SJCRH30 (cell line): Measurements from ENCODE around the gene RHOF. TPM values are rescaled to one million over a fixed set of nuclear protein-coding genes. Genes with fewer than 3 reads are reported as not detected.
"Not testable (repeated sequence)": the region's sequence is repeated elsewhere in the genome, so short reads cannot be mapped to it uniquely, and the experiment has no call there.

ENCODE experiments used
- DNase-seq, 2 experiments: peaks; one replicate each; pipeline ENCODE4 v3.0.0-alpha.2; 2015 to 2020
- H3K27ac ChIP-seq: fragments of 250-450 bp; sonication (Bioruptor Pico); 2 replicates; pipeline ENCODE4 v1.5.1; 2020; ENCODE audit warnings: mild to moderate bottlenecking, moderate library complexity
- H3K27me3 ChIP-seq: fragments of 250-450 bp; sonication (Bioruptor Pico); 2 replicates; pipeline ENCODE4 v1.5.1; 2020; ENCODE audit warnings: mild to moderate bottlenecking, moderate library complexity
- H3K36me3 ChIP-seq: fragments of 250-450 bp; sonication (Bioruptor Pico); 2 replicates; pipeline ENCODE4 v1.5.1; 2020; ENCODE audit warnings: mild to moderate bottlenecking, moderate library complexity
- H3K4me1 ChIP-seq: fragments of 250-450 bp; sonication (Bioruptor Pico); 2 replicates; pipeline ENCODE4 v1.5.1; 2020; ENCODE audit warnings: mild to moderate bottlenecking, moderate library complexity
- H3K4me3 ChIP-seq: fragments of 250-450 bp; sonication (Bioruptor Pico); 2 replicates; pipeline ENCODE4 v1.5.1; 2020; ENCODE audit warnings: mild to moderate bottlenecking, moderate library complexity
- H3K9me3 ChIP-seq: fragments of 250-450 bp; sonication (Bioruptor Pico); replicated peaks from 2 replicates; pipeline ENCODE4 v1.5.1; 2020; ENCODE audit warnings: mild to moderate bottlenecking, moderate library complexity
- total RNA-seq: library from RNA; depleted of rRNA; stranded (reverse); fragments of >200 nt; shearing (Covaris generic); gene quantifications from 2 replicates; pipeline ENCODE4 v1.2.3, GENCODE V29; 2014

Gene RHOF
- total RNA-seq, 1 experiment from 2014 or later: 5.2 TPM

GRCh38 chr12:121769297-121769830 is 24.1 kb downstream of the RHOF start:
- no peaks in the 10 kb centered on the region for H3K9me3 ChIP-seq
- H3K4me3 ChIP-seq: no peak overlapping the region
- H3K36me3 ChIP-seq: no peaks in the 10 kb centered on the region
- H3K4me1 ChIP-seq: peaks cover 21% of the 10 kb centered on the region
- DNase-seq: no peak
- no peak overlapping the region for H3K27ac ChIP-seq
- no peaks in the 10 kb centered on the region for H3K27me3 ChIP-seq

- peaks cover 18% of the 10 kb centered on the region for H3K4me1 ChIP-seq
- no peaks in the 10 kb centered on the region for H3K9me3 ChIP-seq
- no peaks in the 10 kb centered on the region; the same call in 1 of the 2 replicates for H3K36me3 ChIP-seq
- H3K4me3 ChIP-seq: no peak overlapping the region
- H3K27me3 ChIP-seq: no peaks in the 10 kb centered on the region
- no peak overlapping the region for H3K27ac ChIP-seq
- DNase-seq: no peak
These were observed 25.9 kb downstream of the RHOF start for GRCh38 chr12:121767525-121768016.

- Histone ChIP-seq H3K4me3 (no peak overlapping the region), H3K36me3 (peaks cover 2% of the 10 kb centered on the region; the same call in 1 of the 2 replicates)
- peak in 1 of 2 experiments; percentile 42 for DNase-seq
These were observed 27.0 kb downstream of the RHOF start for GRCh38 chr12:121766290-121767039.

DNA sequence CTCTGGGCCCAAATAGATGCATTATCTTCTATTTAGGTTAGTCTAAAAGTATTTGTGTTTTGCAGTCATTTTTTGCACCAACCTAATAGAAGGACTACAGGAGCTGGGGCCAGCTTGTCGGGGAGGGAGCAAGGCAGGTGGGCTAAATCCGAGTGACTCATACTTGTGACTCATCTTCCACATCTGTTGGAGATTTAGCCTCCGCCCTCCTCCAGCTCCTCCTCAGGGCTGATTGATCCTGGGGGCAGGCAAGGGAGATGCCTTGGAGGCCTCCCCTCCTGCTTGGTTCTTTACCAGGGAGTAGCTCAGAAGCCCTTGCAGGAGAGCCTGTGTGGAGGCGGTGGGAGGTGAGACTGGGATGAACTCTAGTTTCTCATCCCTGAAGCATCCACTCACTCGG is 27.9 kb downstream of the RHOF start:
- Histone ChIP-seq H3K27me3 (no peaks in the 10 kb centered on the region), H3K4me3 (no peak overlapping the region), H3K4me1 (peaks cover 18% of the 10 kb centered on the region), H3K9me3 (no peaks in the 10 kb centered on the region), H3K27ac (peak overlapping the region; percentile 44), H3K36me3 (peaks cover 2% of the 10 kb centered on the region; the same call in 1 of the 2 replicates)
- peak; percentile 86 to 91 for DNase-seq

More at GRCh38 chr12:121766290-121767039, 27.0 kb downstream of the RHOF start:
- Histone ChIP-seq H3K9me3 (no peaks in the 10 kb centered on the region), H3K4me1 (peaks cover 18% of the 10 kb centered on the region), H3K27ac (no peak overlapping the region; the same call in 1 of the 2 replicates), H3K27me3 (no peaks in the 10 kb centered on the region)

DNA sequence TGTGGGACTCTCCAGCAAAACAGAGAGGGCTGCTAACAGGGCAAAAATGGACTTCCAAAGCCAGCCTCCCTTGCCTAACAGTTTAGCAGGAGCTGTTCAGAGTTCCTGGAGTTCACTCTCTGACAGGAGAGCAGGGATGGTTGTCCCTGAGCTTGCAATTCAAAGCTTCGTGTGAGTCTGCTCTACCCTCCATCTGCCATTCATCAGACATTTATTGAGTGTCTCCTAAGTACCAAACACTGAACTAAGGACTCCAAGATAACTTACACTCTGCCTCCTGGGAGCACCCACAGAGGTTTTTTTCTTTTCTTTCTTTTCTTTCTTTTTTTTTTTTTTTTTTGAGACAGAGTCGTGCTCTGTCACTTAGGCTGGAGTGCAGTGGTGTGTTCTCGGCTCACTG is 28.7 kb downstream of the RHOF start:
- DNase-seq: no peak
- H3K27me3 ChIP-seq: no peaks in the 10 kb centered on the region
- no peaks in the 10 kb centered on the region for H3K9me3 ChIP-seq
- peaks cover 2% of the 10 kb centered on the region; the same call in 1 of the 2 replicates for H3K36me3 ChIP-seq
- no peak overlapping the region for H3K4me3 ChIP-seq
- H3K27ac ChIP-seq: peak overlapping the region; percentile 44
- peaks cover 18% of the 10 kb centered on the region for H3K4me1 ChIP-seq

DNA sequence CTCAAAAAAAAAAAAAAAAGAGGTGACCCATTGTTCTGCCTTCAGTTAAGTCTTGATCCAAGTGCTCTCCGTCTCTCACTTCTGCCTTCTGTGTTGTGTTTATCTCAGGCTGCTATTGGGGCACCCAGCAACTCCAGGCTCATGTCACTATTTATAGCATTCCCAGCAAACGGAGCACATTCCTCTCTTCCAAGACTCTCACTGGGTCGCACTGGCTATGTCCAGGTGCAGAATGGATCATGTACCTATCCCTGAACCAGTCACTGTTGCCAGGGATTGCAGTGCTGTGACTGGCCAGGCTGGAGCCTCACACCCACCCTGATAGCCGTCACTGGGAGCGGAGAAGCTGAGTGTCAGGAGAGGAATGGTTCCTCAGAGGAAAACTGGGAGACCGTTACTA is 31.2 kb downstream of the RHOF start:
- H3K27ac ChIP-seq: no peak overlapping the region
- H3K4me1 ChIP-seq: peaks cover 18% of the 10 kb centered on the region
- DNase-seq: no peak

GRCh38 chr12:121758536-121758935 is 35.0 kb downstream of the RHOF start:
- not testable (repeated sequence) for H3K4me1 ChIP-seq, H3K27ac ChIP-seq, H3K27me3 ChIP-seq, DNase-seq, H3K4me3 ChIP-seq, H3K9me3 ChIP-seq
- H3K36me3 ChIP-seq: peaks cover 14% of the 10 kb centered on the region

More for the DNA sequence above, 31.2 kb downstream of the RHOF start:
- Histone ChIP-seq H3K36me3 (peaks cover 7% of the 10 kb centered on the region; the same call in 1 of the 2 replicates), H3K27me3 (no peaks in the 10 kb centered on the region), H3K4me3 (no peak overlapping the region), H3K9me3 (no peaks in the 10 kb centered on the region)

GRCh38 chr12:121755591-121755990 is 37.9 kb downstream of the RHOF start:
- H3K9me3 ChIP-seq: no peaks in the 10 kb centered on the region

GRCh38 chr12:121754836-121755235 is 38.7 kb downstream of the RHOF start:
- Histone ChIP-seq H3K4me3 (no peak overlapping the region), H3K27me3 (no peaks in the 10 kb centered on the region), H3K27ac (no peak overlapping the region), H3K4me1 (no peaks in the 10 kb centered on the region), H3K36me3 (peaks cover 29% of the 10 kb centered on the region), H3K9me3 (no peaks in the 10 kb centered on the region)
- DNase-seq: no peak

More at GRCh38 chr12:121755591-121755990, 37.9 kb downstream of the RHOF start:
- Histone ChIP-seq H3K36me3 (peaks cover 24% of the 10 kb centered on the region), H3K4me3 (no peak overlapping the region), H3K27ac (no peak overlapping the region), H3K4me1 (no peaks in the 10 kb centered on the region), H3K27me3 (no peaks in the 10 kb centered on the region)
- no peak for DNase-seq

GRCh38 chr12:121753844-121754264 is 39.6 kb downstream of the RHOF start:
- H3K36me3 ChIP-seq: peaks cover 35% of the 10 kb centered on the region
- no peaks in the 10 kb centered on the region for H3K4me1 ChIP-seq
- no peaks in the 10 kb centered on the region for H3K27me3 ChIP-seq
- no peak overlapping the region for H3K27ac ChIP-seq
- H3K9me3 ChIP-seq: no peaks in the 10 kb centered on the region
- H3K4me3 ChIP-seq: no peak overlapping the region
- no peak for DNase-seq

DNA sequence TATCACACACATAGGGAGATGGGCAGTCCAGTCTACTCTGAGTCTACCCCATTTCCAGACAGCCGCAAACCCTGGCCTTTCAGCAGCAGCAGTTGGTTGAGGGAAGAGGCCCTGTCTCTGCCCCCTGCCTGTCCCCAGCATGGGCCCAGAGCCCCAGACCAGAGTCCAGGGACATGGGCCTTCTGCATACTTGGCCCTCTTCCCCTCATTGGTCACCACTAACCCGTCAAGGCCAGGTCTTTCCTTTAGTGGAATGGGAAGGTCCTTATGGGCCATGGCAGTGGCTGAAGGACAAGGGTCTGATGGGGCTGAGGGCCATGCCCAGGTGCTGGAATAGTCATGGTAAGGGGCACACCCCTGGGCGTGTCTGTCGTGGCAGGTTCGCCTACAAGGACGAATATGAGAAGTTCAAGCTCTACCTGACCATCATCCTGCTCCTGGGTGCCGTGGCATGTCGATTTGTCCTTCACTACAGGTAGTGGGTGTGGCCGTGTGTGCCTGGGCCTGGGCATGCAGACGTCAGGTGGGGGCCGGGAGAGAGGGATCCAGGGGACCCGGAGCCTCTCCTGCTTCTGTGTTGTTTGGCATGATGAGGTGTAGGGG is 41.6 kb downstream of the RHOF start:
- DNase-seq: no peak
- Histone ChIP-seq H3K27ac (no peak overlapping the region), H3K4me1 (no peaks in the 10 kb centered on the region), H3K4me3 (no peak overlapping the region), H3K9me3 (no peaks in the 10 kb centered on the region), H3K36me3 (peaks cover 35% of the 10 kb centered on the region), H3K27me3 (no peaks in the 10 kb centered on the region)

- Histone ChIP-seq H3K4me3 (no peak overlapping the region), H3K9me3 (no peaks in the 10 kb centered on the region), H3K27me3 (no peaks in the 10 kb centered on the region), H3K27ac (no peak overlapping the region), H3K36me3 (peaks cover 35% of the 10 kb centered on the region), H3K4me1 (no peaks in the 10 kb centered on the region)
- DNase-seq: no peak
These were observed 42.5 kb downstream of the RHOF start for GRCh38 chr12:121751034-121751433.

GRCh38 chr12:121750507-121750955 is 43.0 kb downstream of the RHOF start:
- H3K36me3 ChIP-seq: peaks cover 35% of the 10 kb centered on the region
- DNase-seq: no peak
- H3K27ac ChIP-seq: no peak overlapping the region
- no peak overlapping the region for H3K4me3 ChIP-seq
- H3K9me3 ChIP-seq: no peaks in the 10 kb centered on the region
- H3K27me3 ChIP-seq: no peaks in the 10 kb centered on the region
- no peaks in the 10 kb centered on the region for H3K4me1 ChIP-seq

- no peak overlapping the region for H3K4me3 ChIP-seq
- no peaks in the 10 kb centered on the region for H3K9me3 ChIP-seq
- peaks cover 32% of the 10 kb centered on the region for H3K36me3 ChIP-seq
- no peaks in the 10 kb centered on the region for H3K4me1 ChIP-seq
- H3K27me3 ChIP-seq: no peaks in the 10 kb centered on the region
- H3K27ac ChIP-seq: no peak overlapping the region
- DNase-seq: no peak
These were observed 44.2 kb downstream of the RHOF start for GRCh38 chr12:121749267-121749666.
